ENCODE data around the gene NLGN1.
"Not testable (repeated sequence)": the region's sequence is repeated elsewhere in the genome, so short reads cannot be mapped to it uniquely, and the experiment has no call there.

The NLGN1 gene

GRCh38 chr3:174223626-174224025 lies 826.1 kb downstream of the NLGN1 start:
- Histone ChIP-seq H3K4me3 (ENCODE audit: severe bottlenecking) (no peak overlapping the region), H3K27me3 (ENCODE audit: insufficient read depth, poor library complexity, severe bottlenecking) (no peaks in the 10 kb centered on the region), H3K27ac (ENCODE audit: poor library complexity, severe bottlenecking) (no peak overlapping the region), H3K4me1 (ENCODE audit: insufficient read depth, poor library complexity, severe bottlenecking) (no peaks in the 10 kb centered on the region), H3K36me3 (ENCODE audit: low read depth) (no peaks in the 10 kb centered on the region), H3K9me3 (ENCODE audit: severe bottlenecking) (no peaks in the 10 kb centered on the region)
- TF ChIP-seq, protein P1, sequence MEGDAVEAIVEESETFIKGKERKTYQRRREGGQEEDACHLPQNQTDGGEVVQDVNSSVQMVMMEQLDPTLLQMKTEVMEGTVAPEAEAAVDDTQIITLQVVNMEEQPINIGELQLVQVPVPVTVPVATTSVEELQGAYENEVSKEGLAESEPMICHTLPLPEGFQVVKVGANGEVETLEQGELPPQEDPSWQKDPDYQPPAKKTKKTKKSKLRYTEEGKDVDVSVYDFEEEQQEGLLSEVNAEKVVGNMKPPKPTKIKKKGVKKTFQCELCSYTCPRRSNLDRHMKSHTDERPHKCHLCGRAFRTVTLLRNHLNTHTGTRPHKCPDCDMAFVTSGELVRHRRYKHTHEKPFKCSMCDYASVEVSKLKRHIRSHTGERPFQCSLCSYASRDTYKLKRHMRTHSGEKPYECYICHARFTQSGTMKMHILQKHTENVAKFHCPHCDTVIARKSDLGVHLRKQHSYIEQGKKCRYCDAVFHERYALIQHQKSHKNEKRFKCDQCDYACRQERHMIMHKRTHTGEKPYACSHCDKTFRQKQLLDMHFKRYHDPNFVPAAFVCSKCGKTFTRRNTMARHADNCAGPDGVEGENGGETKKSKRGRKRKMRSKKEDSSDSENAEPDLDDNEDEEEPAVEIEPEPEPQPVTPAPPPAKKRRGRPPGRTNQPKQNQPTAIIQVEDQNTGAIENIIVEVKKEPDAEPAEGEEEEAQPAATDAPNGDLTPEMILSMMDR (IDR thresholded peaks at IDR 0.05; ENCODE audit: poor library complexity, severe bottlenecking): no peak
- ATAC-seq (ENCODE audit: low read depth): no peak
- no peak for DNase-seq (ENCODE audit: low spot score)

- ATAC-seq (ENCODE audit: low read depth) (no peak), DNase-seq (ENCODE audit: low spot score) (no peak)
- Histone ChIP-seq H3K4me3 (ENCODE audit: severe bottlenecking) (no peak overlapping the region), H3K9me3 (ENCODE audit: severe bottlenecking) (no peaks in the 10 kb centered on the region), H3K27ac (ENCODE audit: poor library complexity, severe bottlenecking) (no peak overlapping the region), H3K36me3 (ENCODE audit: low read depth) (no peaks in the 10 kb centered on the region), H3K4me1 (ENCODE audit: insufficient read depth, poor library complexity, severe bottlenecking) (no peaks in the 10 kb centered on the region), H3K27me3 (ENCODE audit: insufficient read depth, poor library complexity, severe bottlenecking) (no peaks in the 10 kb centered on the region)
- TF ChIP-seq, protein P1 (IDR thresholded peaks at IDR 0.05; ENCODE audit: poor library complexity, severe bottlenecking): no peak
Observed at GRCh38 chr3:174229916-174230315, 832.4 kb downstream of the NLGN1 start.

DNA sequence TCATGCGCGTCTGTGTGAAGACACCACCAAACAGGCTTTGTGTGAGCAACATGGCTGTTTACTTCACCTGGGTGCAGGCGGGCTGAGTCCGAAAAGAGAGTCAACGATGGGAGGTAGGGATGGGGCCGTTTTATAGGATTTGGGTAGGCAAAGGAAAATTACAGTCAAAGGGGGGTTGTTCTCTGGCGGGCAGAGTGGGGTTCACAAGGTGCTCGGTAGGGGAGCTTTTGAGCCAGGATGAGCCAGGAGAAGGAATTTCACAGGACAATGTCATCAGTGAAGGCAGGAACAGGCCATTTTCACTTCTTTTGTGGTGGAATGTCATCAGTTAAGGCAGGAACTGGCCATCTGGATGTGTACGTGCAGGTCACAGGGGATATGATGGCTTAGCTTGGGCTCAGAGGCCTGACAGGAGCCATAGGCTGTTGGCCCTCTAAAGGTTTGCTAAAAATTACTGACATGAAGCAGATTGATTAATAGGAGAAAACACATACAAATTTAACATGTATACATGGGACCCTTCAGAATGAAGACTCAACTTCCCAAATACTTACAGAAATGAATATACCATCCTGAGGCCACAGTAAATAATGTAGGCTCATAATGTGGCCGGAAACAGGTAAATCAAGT lies 834.6 kb downstream of the NLGN1 start:
- H3K9me3 ChIP-seq (ENCODE audit: severe bottlenecking); H3K27me3 ChIP-seq (ENCODE audit: insufficient read depth, poor library complexity, severe bottlenecking); H3K27ac ChIP-seq (ENCODE audit: poor library complexity, severe bottlenecking); H3K4me1 ChIP-seq (ENCODE audit: insufficient read depth, poor library complexity, severe bottlenecking); H3K4me3 ChIP-seq (ENCODE audit: severe bottlenecking); ATAC-seq (ENCODE audit: low read depth); DNase-seq (ENCODE audit: low spot score); H3K36me3 ChIP-seq (ENCODE audit: low read depth): not testable (repeated sequence)

GRCh38 chr3:174232658-174233429 lies 835.3 kb downstream of the NLGN1 start:
- no peaks in the 10 kb centered on the region for H3K9me3 ChIP-seq (ENCODE audit: severe bottlenecking)
- no peak overlapping the region for H3K4me3 ChIP-seq (ENCODE audit: severe bottlenecking)
- no peaks in the 10 kb centered on the region for H3K4me1 ChIP-seq (ENCODE audit: insufficient read depth, poor library complexity, severe bottlenecking)
- no peaks in the 10 kb centered on the region for H3K27me3 ChIP-seq (ENCODE audit: insufficient read depth, poor library complexity, severe bottlenecking)
- no peak overlapping the region for H3K27ac ChIP-seq (ENCODE audit: poor library complexity, severe bottlenecking)
- DNase-seq (ENCODE audit: low spot score) (no peak), ATAC-seq (ENCODE audit: low read depth) (no peak)
- H3K36me3 ChIP-seq (ENCODE audit: low read depth): no peaks in the 10 kb centered on the region
- TF ChIP-seq, protein P1 (IDR thresholded peaks at IDR 0.05; ENCODE audit: poor library complexity, severe bottlenecking): no peak

GRCh38 chr3:174233511-174233910 lies 836.0 kb downstream of the NLGN1 start:
- Histone ChIP-seq H3K4me3 (ENCODE audit: severe bottlenecking) (no peak overlapping the region), H3K4me1 (ENCODE audit: insufficient read depth, poor library complexity, severe bottlenecking) (no peaks in the 10 kb centered on the region), H3K27me3 (ENCODE audit: insufficient read depth, poor library complexity, severe bottlenecking) (no peaks in the 10 kb centered on the region), H3K27ac (ENCODE audit: poor library complexity, severe bottlenecking) (no peak overlapping the region), H3K36me3 (ENCODE audit: low read depth) (no peaks in the 10 kb centered on the region), H3K9me3 (ENCODE audit: severe bottlenecking) (no peaks in the 10 kb centered on the region)
- DNase-seq (ENCODE audit: low spot score): no peak
- ATAC-seq (ENCODE audit: low read depth): no peak
- TF ChIP-seq, protein P1 (IDR thresholded peaks at IDR 0.05; ENCODE audit: poor library complexity, severe bottlenecking): no peak

Measured in RWPE2 (cell line).